A549 (cell line): Measurements from ENCODE around the gene NANOS3.

Experiments
- EP300 ChIP-seq, 2 experiments: fragments of >200 bp; sonication (Bioruptor Twin); formaldehyde crosslinking; IDR thresholded peaks; 2 replicates in 1 of 2; 3 replicates in 1 of 2; pipeline ENCODE4 v1.6.1; 2016 to 2017
- JUN ChIP-seq, 2 experiments: fragments of >200 bp; sonication (Bioruptor Twin); formaldehyde crosslinking; IDR thresholded peaks; 2 replicates in 1 of 2; 3 replicates in 1 of 2; pipeline ENCODE4 v1.6.1; 2016 to 2017
- KDM5A ChIP-seq: fragments of 200-600 bp; sonication (generic); IDR thresholded peaks from 2 replicates; pipeline ENCODE4 v1.6.1; 2016; ENCODE audit warnings: antibody characterized with exemption, mild to moderate bottlenecking
- MAFK ChIP-seq: fragments of 450-650 bp; IDR thresholded peaks from 2 replicates; pipeline ENCODE4 v1.6.1; 2014; ENCODE audit not compliant: partially characterized antibody
- MAZ ChIP-seq: fragments of 150-350 bp; IDR thresholded peaks from 2 replicates; pipeline ENCODE4 v1.6.1; 2014; ENCODE audit warnings: antibody characterized with exemption, low read depth, low read length, borderline replicate concordance
- RFX5 ChIP-seq: fragments of 450-650 bp; IDR thresholded peaks from 2 replicates; pipeline ENCODE4 v1.7.1; 2014; ENCODE audit warnings: antibody characterized with exemption, mild to moderate bottlenecking, moderate library complexity
- ZSCAN20 ChIP-seq: fragments of 250-450 bp; sonication (Bioruptor Pico); IDR thresholded peaks from 2 replicates; pipeline ENCODE4 v1.8.0; 2022; ENCODE audit warnings: mild to moderate bottlenecking, moderate library complexity
- TF ChIP-seq, protein P1 (sequence below): fragments of >200 bp; sonication (Bioruptor Twin); formaldehyde crosslinking; IDR thresholded peaks from 3 replicates; pipeline ENCODE4 v1.5.1; 2016
- TF ChIP-seq, protein P2 (sequence below): IDR thresholded peaks from 2 replicates; pipeline ENCODE4 v1.6.1; 2012
- TF ChIP-seq, protein P3 (sequence below): IDR thresholded peaks from 2 replicates; pipeline ENCODE4 v1.6.1; 2012
- TF ChIP-seq, protein P4 (sequence below): fragments of 200-600 bp; sonication (generic); IDR thresholded peaks from 2 replicates; pipeline ENCODE4 v1.6.1; 2016; ENCODE audit warnings: antibody characterized with exemption, mild to moderate bottlenecking, moderate library complexity
- TF ChIP-seq, protein P5 (sequence below): fragments of >200 bp; sonication (Bioruptor Twin); formaldehyde crosslinking; IDR thresholded peaks from 3 replicates; pipeline ENCODE4 v1.6.1; 2016

DNA sequence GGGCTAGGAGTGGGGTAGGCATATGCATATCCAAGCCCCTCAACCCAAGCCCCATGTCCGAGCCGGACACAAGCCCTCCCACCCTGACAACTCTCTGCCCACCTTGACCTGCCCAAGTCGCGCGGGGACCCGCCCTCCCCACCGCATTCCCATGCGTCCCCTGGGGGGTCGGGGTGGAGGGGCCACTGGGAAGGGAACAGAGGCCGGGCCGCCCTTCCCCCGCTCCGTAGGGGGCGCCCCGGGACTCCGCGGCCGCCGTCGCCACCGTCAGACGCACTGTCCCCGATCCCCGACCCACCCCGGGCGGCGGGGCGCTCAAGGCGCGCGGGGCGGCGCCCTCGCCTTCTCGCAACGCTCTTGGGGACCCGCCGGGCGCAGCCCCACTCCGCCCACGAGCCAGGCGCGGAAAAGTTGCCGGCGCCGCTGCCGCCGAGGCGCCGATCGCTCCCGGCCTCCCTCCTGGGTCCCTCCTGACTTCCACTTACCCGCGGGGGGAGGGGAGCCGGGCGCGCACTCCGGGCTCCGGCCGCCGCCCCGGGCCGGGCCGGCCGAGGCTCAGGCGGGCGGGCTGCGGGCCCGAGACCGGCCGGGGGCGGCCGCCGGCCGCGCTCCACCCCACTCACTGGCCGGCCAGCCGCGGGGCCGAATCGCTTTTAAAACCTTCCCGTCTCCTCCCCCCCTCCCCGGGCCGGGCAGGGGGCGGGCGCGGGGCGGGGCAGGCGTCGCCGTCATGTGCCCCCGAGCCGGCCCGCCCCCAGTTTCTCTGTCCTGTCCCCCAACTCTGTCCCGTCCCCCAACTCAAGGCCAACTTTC lies 34.4 kb upstream of the NANOS3 start:
- TF ChIP-seq, protein P1, sequence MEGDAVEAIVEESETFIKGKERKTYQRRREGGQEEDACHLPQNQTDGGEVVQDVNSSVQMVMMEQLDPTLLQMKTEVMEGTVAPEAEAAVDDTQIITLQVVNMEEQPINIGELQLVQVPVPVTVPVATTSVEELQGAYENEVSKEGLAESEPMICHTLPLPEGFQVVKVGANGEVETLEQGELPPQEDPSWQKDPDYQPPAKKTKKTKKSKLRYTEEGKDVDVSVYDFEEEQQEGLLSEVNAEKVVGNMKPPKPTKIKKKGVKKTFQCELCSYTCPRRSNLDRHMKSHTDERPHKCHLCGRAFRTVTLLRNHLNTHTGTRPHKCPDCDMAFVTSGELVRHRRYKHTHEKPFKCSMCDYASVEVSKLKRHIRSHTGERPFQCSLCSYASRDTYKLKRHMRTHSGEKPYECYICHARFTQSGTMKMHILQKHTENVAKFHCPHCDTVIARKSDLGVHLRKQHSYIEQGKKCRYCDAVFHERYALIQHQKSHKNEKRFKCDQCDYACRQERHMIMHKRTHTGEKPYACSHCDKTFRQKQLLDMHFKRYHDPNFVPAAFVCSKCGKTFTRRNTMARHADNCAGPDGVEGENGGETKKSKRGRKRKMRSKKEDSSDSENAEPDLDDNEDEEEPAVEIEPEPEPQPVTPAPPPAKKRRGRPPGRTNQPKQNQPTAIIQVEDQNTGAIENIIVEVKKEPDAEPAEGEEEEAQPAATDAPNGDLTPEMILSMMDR, result no peak
- TF ChIP-seq RFX5, result no peak
- TF ChIP-seq, protein P2, sequence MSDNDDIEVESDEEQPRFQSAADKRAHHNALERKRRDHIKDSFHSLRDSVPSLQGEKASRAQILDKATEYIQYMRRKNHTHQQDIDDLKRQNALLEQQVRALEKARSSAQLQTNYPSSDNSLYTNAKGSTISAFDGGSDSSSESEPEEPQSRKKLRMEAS, result 0 out of 2 replicates have a peak, but pooled peaks have one; percentile 16
- TF ChIP-seq KDM5A, result no peak
- TF ChIP-seq MAZ, result no peak
- TF ChIP-seq, protein P3, sequence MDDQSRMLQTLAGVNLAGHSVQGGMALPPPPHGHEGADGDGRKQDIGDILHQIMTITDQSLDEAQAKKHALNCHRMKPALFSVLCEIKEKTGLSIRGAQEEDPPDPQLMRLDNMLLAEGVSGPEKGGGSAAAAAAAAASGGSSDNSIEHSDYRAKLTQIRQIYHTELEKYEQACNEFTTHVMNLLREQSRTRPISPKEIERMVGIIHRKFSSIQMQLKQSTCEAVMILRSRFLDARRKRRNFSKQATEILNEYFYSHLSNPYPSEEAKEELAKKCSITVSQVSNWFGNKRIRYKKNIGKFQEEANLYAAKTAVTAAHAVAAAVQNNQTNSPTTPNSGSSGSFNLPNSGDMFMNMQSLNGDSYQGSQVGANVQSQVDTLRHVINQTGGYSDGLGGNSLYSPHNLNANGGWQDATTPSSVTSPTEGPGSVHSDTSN, result 0 out of 2 replicates have a peak, but pooled peaks have one; percentile 19
- TF ChIP-seq, protein P4, sequence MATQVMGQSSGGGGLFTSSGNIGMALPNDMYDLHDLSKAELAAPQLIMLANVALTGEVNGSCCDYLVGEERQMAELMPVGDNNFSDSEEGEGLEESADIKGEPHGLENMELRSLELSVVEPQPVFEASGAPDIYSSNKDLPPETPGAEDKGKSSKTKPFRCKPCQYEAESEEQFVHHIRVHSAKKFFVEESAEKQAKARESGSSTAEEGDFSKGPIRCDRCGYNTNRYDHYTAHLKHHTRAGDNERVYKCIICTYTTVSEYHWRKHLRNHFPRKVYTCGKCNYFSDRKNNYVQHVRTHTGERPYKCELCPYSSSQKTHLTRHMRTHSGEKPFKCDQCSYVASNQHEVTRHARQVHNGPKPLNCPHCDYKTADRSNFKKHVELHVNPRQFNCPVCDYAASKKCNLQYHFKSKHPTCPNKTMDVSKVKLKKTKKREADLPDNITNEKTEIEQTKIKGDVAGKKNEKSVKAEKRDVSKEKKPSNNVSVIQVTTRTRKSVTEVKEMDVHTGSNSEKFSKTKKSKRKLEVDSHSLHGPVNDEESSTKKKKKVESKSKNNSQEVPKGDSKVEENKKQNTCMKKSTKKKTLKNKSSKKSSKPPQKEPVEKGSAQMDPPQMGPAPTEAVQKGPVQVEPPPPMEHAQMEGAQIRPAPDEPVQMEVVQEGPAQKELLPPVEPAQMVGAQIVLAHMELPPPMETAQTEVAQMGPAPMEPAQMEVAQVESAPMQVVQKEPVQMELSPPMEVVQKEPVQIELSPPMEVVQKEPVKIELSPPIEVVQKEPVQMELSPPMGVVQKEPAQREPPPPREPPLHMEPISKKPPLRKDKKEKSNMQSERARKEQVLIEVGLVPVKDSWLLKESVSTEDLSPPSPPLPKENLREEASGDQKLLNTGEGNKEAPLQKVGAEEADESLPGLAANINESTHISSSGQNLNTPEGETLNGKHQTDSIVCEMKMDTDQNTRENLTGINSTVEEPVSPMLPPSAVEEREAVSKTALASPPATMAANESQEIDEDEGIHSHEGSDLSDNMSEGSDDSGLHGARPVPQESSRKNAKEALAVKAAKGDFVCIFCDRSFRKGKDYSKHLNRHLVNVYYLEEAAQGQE, result no peak
- TF ChIP-seq JUN (IDR thresholded peaks at IDR 0.05), result peak; percentile 93 to 95
- TF ChIP-seq MAFK, result no peak
- TF ChIP-seq EP300 (IDR thresholded peaks at IDR 0.05), result no peak
- TF ChIP-seq ZSCAN20 (CRISPR knock-in tag), result no peak
- TF ChIP-seq, protein P5, sequence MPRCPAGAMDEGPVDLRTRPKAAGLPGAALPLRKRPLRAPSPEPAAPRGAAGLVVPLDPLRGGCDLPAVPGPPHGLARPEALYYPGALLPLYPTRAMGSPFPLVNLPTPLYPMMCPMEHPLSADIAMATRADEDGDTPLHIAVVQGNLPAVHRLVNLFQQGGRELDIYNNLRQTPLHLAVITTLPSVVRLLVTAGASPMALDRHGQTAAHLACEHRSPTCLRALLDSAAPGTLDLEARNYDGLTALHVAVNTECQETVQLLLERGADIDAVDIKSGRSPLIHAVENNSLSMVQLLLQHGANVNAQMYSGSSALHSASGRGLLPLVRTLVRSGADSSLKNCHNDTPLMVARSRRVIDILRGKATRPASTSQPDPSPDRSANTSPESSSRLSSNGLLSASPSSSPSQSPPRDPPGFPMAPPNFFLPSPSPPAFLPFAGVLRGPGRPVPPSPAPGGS, result peak; percentile 99
